Transverse colon (tissue), 4 donors: ENCODE measurements around the gene ADCY4. TPM values are rescaled to one million over a fixed set of nuclear protein-coding genes. Genes with fewer than 3 reads are reported as not detected.
"Not testable (repeated sequence)": the region's sequence is repeated elsewhere in the genome, so short reads cannot be mapped to it uniquely, and the experiment has no call there.

Source experiments
- DNase-seq: peaks from one replicate; pipeline ENCODE4 v3.0.0-alpha.2; 2019
- H3K27ac ChIP-seq, 4 donors: fragments of 200-600 bp; sonication (generic); 2 replicates each; pipeline ENCODE4 v1.5.1; 2016 to 2018; ENCODE audit warnings: inconsistent platforms in 4 of 4
- H3K27me3 ChIP-seq: fragments of 200-600 bp; sonication (generic); 2 replicates; pipeline ENCODE4 v1.5.1; 2017; ENCODE audit warnings: inconsistent platforms
- H3K36me3 ChIP-seq, 4 donors: fragments of 200-600 bp; sonication (generic); 2 replicates each; pipeline ENCODE4 v1.5.1; 2017 to 2019; ENCODE audit warnings: inconsistent platforms in 4 of 4
- H3K4me1 ChIP-seq, 4 donors: fragments of 200-600 bp; sonication (generic); 2 replicates each; pipeline ENCODE4 v1.5.1; 2017 to 2020; ENCODE audit warnings: inconsistent platforms in 4 of 4
- H3K4me3 ChIP-seq, 4 donors: fragments of 200-600 bp; sonication (generic); 1 replicate in 1 of 4; 2 replicates in 3 of 4; pipeline versions ENCODE4 v1.5.1 to v1.6.1; 2017 to 2019; ENCODE audit warnings: inconsistent platforms in 4 of 4
- H3K9me3 ChIP-seq, 2 donors: fragments of 200-600 bp; sonication (generic); 2 replicates each; pipeline ENCODE4 v1.5.1; 2017 to 2019; ENCODE audit warnings: inconsistent platforms in 2 of 2
- EP300 ChIP-seq: sonication (generic); formaldehyde crosslinking; IDR thresholded peaks from one replicate; pipeline ENCODE4 v1.6.1; 2017; ENCODE audit warnings: antibody characterized with exemption, low read depth
- POLR2A ChIP-seq: fragments of 450-650 bp; IDR thresholded peaks from one replicate; pipeline ENCODE4 v1.6.1; 2016; ENCODE audit warnings: antibody characterized with exemption, mild to moderate bottlenecking, moderate library complexity
- POLR2AphosphoS5 ChIP-seq, 3 donors: sonication (generic); formaldehyde crosslinking; IDR thresholded peaks; one replicate each; pipeline ENCODE4 v1.6.1; 2016; ENCODE audit warnings: antibody characterized with exemption in 3 of 3
- WGBS, 2 donors: methylation state at CpG; one replicate each; pipeline ENCODE4 v1.1.5; 2018; ENCODE audit warnings: low coverage in 1 of 2; 5-methylcytosine and 5-hydroxymethylcytosine counted together
- in situ Hi-C, 4 donors: fragments of 200-750 bp; cut with MboI; loops; one replicate each; pipeline versions ENCODE4 v1.15.0 to v1.15.1; 2017; ENCODE audit warnings: low sequenced_read_pairs in 3 of 4, low pct_ligation_motif_present in 1 of 4, low pct_unique_long_range_greater_than_20kb in 1 of 4
- intact Hi-C: fragments of 100-400 bp; cut with DNase I; formaldehyde crosslinking; loops from one replicate; pipeline ENCODE4 v1.15.1; 2023; ENCODE audit warnings: low total_unique reads
- total RNA-seq, 4 donors: library from RNA; depleted of rRNA; stranded (reverse); fragments of >200 nt; gene quantifications; one replicate each; pipeline ENCODE4 v1.1.0, GENCODE V29; 2016
- TF ChIP-seq, protein P1 (sequence below), 5 experiments: fragments of 200-600 bp in 3 of 5; fragments of 450-650 bp in 2 of 5; sonication (generic) in 3 of 5; IDR thresholded peaks; 1 replicate in 2 of 5; 2 replicates in 3 of 5; pipeline ENCODE4 v1.5.1; 2016 to 2017; ENCODE audit warnings: antibody characterized with exemption in 5 of 5, inconsistent platforms in 3 of 5, mild to moderate bottlenecking in 2 of 5, moderate library complexity in 1 of 5

Gene ADCY4
- total RNA-seq, 4 donors from 2014 or later = 7.9 to 74.8 (median 21.3) TPM

GRCh38 chr14:24377126-24377525 is 42.3 kb upstream of the ADCY4 start:
- no peak for TF ChIP-seq POLR2A
- TF ChIP-seq EP300 = no peak
- TF ChIP-seq POLR2AphosphoS5 (IDR thresholded peaks at IDR 0.05) = no peak
- TF ChIP-seq, protein P1, sequence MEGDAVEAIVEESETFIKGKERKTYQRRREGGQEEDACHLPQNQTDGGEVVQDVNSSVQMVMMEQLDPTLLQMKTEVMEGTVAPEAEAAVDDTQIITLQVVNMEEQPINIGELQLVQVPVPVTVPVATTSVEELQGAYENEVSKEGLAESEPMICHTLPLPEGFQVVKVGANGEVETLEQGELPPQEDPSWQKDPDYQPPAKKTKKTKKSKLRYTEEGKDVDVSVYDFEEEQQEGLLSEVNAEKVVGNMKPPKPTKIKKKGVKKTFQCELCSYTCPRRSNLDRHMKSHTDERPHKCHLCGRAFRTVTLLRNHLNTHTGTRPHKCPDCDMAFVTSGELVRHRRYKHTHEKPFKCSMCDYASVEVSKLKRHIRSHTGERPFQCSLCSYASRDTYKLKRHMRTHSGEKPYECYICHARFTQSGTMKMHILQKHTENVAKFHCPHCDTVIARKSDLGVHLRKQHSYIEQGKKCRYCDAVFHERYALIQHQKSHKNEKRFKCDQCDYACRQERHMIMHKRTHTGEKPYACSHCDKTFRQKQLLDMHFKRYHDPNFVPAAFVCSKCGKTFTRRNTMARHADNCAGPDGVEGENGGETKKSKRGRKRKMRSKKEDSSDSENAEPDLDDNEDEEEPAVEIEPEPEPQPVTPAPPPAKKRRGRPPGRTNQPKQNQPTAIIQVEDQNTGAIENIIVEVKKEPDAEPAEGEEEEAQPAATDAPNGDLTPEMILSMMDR (IDR thresholded peaks at IDR 0.05) = no peak

DNA sequence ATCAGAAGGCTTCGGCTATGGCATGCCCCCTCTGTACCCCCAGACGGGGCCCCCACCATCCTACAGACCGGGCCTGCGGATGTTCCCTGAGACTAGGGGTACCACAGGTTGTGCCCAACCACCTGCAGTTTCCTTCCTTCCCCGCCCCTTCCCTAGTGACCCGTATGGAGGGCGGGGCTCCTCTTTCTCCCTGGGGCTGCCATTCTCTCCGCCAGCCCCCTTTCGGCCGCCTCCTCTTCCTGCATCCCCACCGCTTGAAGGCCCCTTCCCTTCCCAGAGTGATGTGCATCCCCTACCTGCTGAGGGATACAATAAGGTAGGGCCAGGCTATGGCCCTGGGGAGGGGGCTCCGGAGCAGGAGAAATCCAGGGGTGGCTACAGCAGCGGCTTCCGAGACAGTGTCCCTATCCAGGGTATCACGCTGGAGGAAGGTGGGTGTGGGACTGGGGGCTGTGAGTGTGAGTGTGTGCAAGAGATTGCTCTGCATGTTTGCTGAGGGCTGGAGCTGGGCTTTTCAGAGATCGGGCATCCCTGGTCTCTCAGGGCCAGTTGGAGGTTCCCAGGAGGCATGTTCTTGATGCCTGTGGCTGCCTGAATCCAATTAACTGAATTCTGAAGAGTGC is 41.7 kb upstream of the ADCY4 start:
- intact Hi-C loops = no loop called here
- Histone ChIP-seq H3K4me3 (no peak overlapping the region), H3K27me3 (no peaks in the 10 kb centered on the region), H3K4me1 (peaks cover 0 to 7% (median 0%) of the 10 kb centered on the region in 4 donors), H3K36me3 (peaks cover 0 to 4% (median 0%) of the 10 kb centered on the region in 4 donors), H3K9me3 (no peaks in the 10 kb centered on the region), H3K27ac (no peak overlapping the region)
- DNase-seq = no peak
- TF ChIP-seq POLR2A = no peak
- TF ChIP-seq, protein P1 (IDR thresholded peaks at IDR 0.05) = no peak
- TF ChIP-seq POLR2AphosphoS5 (IDR thresholded peaks at IDR 0.05) = no peak
- no peak for TF ChIP-seq EP300
- WGBS, 2 donors = 67 to 83% methylated on average over 6 to 16 of the region's 16 CpGs
- in situ Hi-C loops = no loop called here

More at GRCh38 chr14:24377126-24377525, 42.3 kb upstream of the ADCY4 start:
- no peak for DNase-seq
- whole genome bisulfite sequencing, 2 donors = 85% methylated on average over 7 of the region's 7 CpGs; no CpG with 5 or more reads in 1 of the 2 donors
- Histone ChIP-seq H3K27me3 (no peaks in the 10 kb centered on the region), H3K36me3 (peaks cover 0 to 4% (median 0%) of the 10 kb centered on the region in 4 donors), H3K4me1 (peaks cover 0 to 7% (median 0%) of the 10 kb centered on the region in 4 donors), H3K9me3 (no peaks in the 10 kb centered on the region), H3K27ac (no peak overlapping the region), H3K4me3 (no peak overlapping the region)
- in situ Hi-C loops = no loop called here
- intact Hi-C loops = no loop called here

- WGBS, 2 donors = 83 to 90% methylated on average over 2 to 12 of the region's 12 CpGs
- no peak overlapping the region for H3K27ac ChIP-seq
- intact Hi-C loops = no loop called here
Measured at GRCh38 chr14:24372701-24373416, 38.0 kb upstream of the ADCY4 start.

DNA sequence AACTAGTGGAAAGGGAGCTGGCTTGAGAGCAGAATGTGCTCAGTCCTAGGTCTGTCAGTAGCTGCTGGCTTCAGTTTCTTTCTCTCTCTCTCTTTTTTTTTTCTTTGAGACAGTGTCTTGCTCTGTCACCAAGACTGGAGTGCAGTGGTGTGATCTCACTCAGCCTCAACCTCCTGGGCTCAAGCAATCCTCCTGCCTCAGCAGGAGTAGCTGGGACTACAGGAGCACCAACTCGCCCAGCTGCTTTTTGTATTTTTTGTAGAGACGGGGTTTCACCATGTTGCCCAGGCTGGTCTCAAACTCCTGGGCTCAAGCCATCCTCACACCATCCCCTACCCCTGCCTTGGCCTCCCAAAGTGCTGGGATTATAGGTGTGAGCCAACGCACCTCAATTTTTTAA is 36.7 kb upstream of the ADCY4 start:
- H3K4me3 ChIP-seq, DNase-seq, H3K27ac ChIP-seq, H3K36me3 ChIP-seq, intact Hi-C loops, H3K9me3 ChIP-seq, in situ Hi-C loops: not testable (repeated sequence)
- Histone ChIP-seq H3K27me3 (peaks cover 16% of the 10 kb centered on the region), H3K4me1 (peaks cover 0 to 26% (median 15%) of the 10 kb centered on the region in 4 donors)
- whole genome bisulfite sequencing, 2 donors = 89% methylated on average over 3 of the region's 3 CpGs; no CpG with 5 or more reads in 1 of the 2 donors

More at GRCh38 chr14:24372701-24373416, 38.0 kb upstream of the ADCY4 start:
- in situ Hi-C loops = no loop called here
- peaks cover 0 to 19% (median 7%) of the 10 kb centered on the region in 4 donors for H3K4me1 ChIP-seq
- H3K27me3 ChIP-seq = peaks cover 11% of the 10 kb centered on the region
- no peak overlapping the region for H3K4me3 ChIP-seq
- H3K9me3 ChIP-seq = no peaks in the 10 kb centered on the region
- TF ChIP-seq POLR2AphosphoS5 (IDR thresholded peaks at IDR 0.05) (no peak), EP300 (no peak)
- TF ChIP-seq, protein P1 (IDR thresholded peaks at IDR 0.05) = no peak
- peaks cover 0 to 4% (median 0%) of the 10 kb centered on the region in 4 donors for H3K36me3 ChIP-seq
- DNase-seq = no peak
